ENCODE results near the gene CACNA1D.

CACNA1D gene

DNA sequence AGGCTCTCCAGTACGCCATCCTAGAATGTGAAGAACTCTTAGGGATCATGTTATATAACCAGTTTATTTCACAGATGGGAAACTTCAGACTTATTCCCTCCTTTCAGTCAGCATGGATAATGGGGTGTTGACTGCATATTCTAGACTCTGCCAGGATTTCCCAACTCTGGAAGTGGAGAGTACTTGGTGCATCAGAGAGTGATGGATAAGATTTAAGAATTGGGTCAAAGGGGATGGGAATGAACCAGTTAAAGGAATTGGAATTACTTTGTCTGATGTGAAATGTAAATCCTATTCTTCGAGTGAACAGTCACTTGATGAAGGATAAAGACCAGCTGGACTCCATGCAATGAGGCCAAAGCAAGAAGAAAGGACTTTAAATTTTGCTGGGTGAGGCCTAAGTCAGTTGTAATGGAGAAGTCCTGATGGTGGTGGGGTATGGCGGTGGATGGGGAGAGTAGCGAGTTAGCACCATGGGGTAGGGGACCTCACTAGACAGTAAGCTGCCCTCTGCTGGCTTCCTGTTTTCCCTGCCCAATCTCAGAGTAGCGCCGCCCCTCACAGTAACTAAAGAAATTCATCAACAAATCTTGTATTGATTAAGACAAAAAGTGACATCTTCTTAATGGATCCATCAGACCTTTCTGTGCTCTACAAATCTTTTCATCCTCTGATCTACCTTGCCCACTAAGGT lies 7.3 kb upstream of the CACNA1D start:
- TF ChIP-seq CTCF (conservative IDR thresholded peaks at IDR 0.05; ENCODE audit: low read depth) = no peak

DNA sequence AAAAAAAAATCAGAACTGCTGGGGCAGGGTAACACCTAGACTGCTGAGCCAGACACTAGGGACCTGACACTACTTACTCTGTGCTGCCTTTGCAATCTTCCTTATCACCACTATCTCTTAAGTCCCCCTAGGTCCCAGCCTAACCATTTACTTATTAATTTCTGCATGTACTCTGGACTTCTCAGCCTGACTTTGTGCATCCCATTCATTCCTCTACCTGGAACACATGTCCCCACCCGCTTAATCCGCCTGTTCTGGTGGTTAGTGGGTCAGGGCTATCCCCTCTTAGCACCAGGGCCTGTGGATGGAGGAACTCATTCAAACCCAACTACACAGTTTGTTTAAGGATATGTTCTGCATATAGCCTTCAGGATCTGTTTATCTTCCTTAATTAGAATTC lies 5.0 kb upstream of the CACNA1D start:
- ChIA-PET POLR2A (ENCODE audit: low non-redundant PET) (no interaction called here), CTCF (no interaction called here)
- H3K27ac ChIP-seq = no peak overlapping the region
- DNase-seq (ENCODE audit: low spot score) = no peak
- TF ChIP-seq CTCF (conservative IDR thresholded peaks at IDR 0.05; ENCODE audit: low read depth) = no peak

More for the DNA sequence above, 7.3 kb upstream of the CACNA1D start:
- POLR2A ChIA-PET (ENCODE audit: low non-redundant PET) = no interaction called here
- DNase-seq (ENCODE audit: low spot score) = no peak
- CTCF ChIA-PET = interaction anchor here (0.7 kb wide), 2 partner anchors 39 to 203 kb away, joined by 3 to 7 read pairs; no protein-coding TSS in a partner anchor
- no peak overlapping the region for H3K27ac ChIP-seq

GRCh38 chr3:53489787-53490458 lies 4.5 kb upstream of the CACNA1D start:
- no peak for TF ChIP-seq CTCF (conservative IDR thresholded peaks at IDR 0.05; ENCODE audit: low read depth)
- ChIA-PET POLR2A (ENCODE audit: low non-redundant PET) (no interaction called here), CTCF (no interaction called here)
- no peak for DNase-seq (ENCODE audit: low spot score)
- no peak overlapping the region for H3K27ac ChIP-seq

DNA sequence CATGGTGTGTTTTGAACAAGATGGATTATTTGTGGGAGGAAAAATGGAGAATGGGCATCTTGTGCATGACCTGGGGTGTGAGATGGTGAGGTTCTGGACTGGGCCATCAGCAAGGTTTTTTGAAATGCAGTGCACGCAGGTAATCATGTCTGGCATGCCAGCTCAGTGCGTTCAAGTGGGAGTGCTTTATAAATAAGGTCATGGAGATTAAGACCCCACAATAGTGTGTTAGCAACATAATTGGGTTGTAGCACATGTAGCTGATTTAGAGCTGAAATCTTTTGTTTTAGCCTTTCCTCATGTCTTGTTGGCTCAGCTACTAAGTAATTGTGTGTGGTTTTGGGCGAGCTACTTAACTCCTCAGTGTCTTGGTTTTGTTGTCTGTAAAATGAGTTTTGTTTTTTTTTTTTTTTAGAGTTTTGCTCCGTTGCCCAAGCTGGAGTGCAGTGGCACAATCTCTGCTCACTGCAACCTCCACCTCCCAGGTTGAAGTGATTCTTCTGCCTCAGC lies 3.9 kb upstream of the CACNA1D start:
- no peak overlapping the region for H3K27ac ChIP-seq
- no peak for DNase-seq (ENCODE audit: low spot score)
- TF ChIP-seq CTCF (conservative IDR thresholded peaks at IDR 0.05; ENCODE audit: low read depth) = no peak
- ChIA-PET POLR2A (ENCODE audit: low non-redundant PET) (no interaction called here), CTCF (no interaction called here)

DNA sequence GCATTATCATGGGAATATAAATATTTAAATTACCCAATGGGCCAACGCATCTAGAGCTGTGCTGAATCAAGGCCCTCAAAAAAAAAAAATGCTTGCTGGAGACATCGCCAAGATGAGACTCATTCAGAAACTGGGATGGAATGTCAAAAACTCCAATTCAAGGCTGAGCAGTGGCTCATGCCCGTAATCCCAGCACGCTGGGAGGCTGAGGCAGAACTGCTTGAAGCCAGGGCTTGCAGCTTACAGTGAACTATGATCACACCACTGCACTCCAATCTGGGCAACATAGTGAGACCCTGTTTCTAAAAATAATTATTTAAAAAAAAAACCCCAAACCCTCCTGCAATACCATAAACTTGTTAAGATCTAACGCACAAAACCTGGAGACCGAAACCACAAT lies 3.1 kb upstream of the CACNA1D start:
- ChIA-PET POLR2A (ENCODE audit: low non-redundant PET) (no interaction called here), CTCF (no interaction called here)
- TF ChIP-seq CTCF (conservative IDR thresholded peaks at IDR 0.05; ENCODE audit: low read depth) = no peak
- H3K27ac ChIP-seq = no peak overlapping the region
- no peak for DNase-seq (ENCODE audit: low spot score)

DNA sequence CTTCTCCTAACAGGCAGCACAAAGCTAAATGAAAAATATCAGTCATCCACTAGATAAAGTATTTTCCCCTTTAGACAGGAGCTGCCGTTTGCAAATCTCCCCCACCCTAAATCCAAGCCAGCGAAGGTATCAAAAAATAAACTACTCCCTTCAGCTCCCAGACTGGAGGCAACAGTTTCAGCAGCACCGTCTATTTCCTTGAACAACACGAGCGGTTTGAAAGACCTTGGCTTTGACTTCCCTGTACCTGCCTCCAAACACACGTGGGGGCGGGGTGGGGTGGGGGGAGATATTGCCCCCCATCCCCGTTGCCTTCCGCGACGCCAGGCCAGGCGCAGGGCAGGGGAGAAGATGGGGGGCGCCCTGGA lies 832 bp upstream of the CACNA1D start:
- ChIA-PET CTCF (no interaction called here), POLR2A (ENCODE audit: low non-redundant PET) (interaction anchor here (0.5 kb wide), 1 partner anchor 358 kb away, joined by 4 read pairs; no protein-coding TSS in a partner anchor)
- no peak overlapping the region for H3K27ac ChIP-seq
- DNase-seq (ENCODE audit: low spot score) = no peak
- TF ChIP-seq CTCF (conservative IDR thresholded peaks at IDR 0.05; ENCODE audit: low read depth) = no peak

Data from RWPE1 (cell line).